Pons (tissue), 1 donor: ENCODE data around the gene OR5T3.
"Not testable (repeated sequence)": the region's sequence is repeated elsewhere in the genome, so short reads cannot be mapped to it uniquely, and the experiment has no call there.

Experiments used
- DNase-seq: peaks from one replicate; pipeline ENCODE4 v3.0.0-alpha.2; 2016; ENCODE audit warnings: low spot score

Gene OR5T3

GRCh38 chr11:56251954-56252353, at the start of gene OR5T3:
Gene OR5T3 (plus strand): TSS chr11:56252254. CDS start chr11:56252254, 0 bp downstream.
- no peak for DNase-seq

- DNase-seq: no peak
Measured at GRCh38 chr11:56207790-56208189, 44.3 kb upstream of the OR5T3 start.

GRCh38 chr11:56214537-56214936, 37.5 kb upstream of the OR5T3 start:
- DNase-seq: no peak

- DNase-seq: not testable (repeated sequence)
Measured at GRCh38 chr11:56219735-56220134, 32.3 kb upstream of the OR5T3 start.

- no peak for DNase-seq
Measured at GRCh38 chr11:56234155-56234554, 17.9 kb upstream of the OR5T3 start, which contains the start of gene OR5T2. Gene OR5T2 (minus strand): TSS chr11:56234255. CDS start chr11:56233062, 1,193 bp downstream.

- no peak for DNase-seq
Measured at GRCh38 chr11:56271092-56271491, 19.0 kb downstream of the OR5T3 start.

GRCh38 chr11:56273854-56274253, 21.8 kb downstream of the OR5T3 start, which contains the start of gene OR5T1:
Gene OR5T1 (plus strand): TSS chr11:56274154. CDS start chr11:56275639, 1,485 bp downstream.
- DNase-seq: no peak

- DNase-seq: no peak
Measured at GRCh38 chr11:56292154-56292553, 40.1 kb downstream of the OR5T3 start, which contains the start of gene OR8H1. Gene OR8H1 (minus strand): TSS chr11:56292254. CDS start chr11:56291062, 1,192 bp downstream.

- DNase-seq: no peak
Measured at GRCh38 chr11:56296898-56297297, 44.8 kb downstream of the OR5T3 start.
